Body of pancreas (tissue), 4 donors: ENCODE results near the gene CDKAL1.

ENCODE experiments used
- CTCF ChIP-seq, 7 experiments: fragments of 450-650 bp in 4 of 7; fragments of 200-600 bp in 3 of 7; sonication (generic) in 3 of 7; IDR thresholded peaks; one replicate each; pipeline ENCODE4 v1.5.1; 2016 to 2019; ENCODE audit warnings: antibody characterized with exemption in 7 of 7
- POLR2A ChIP-seq, 3 donors: fragments of 450-650 bp; IDR thresholded peaks; one replicate each; pipeline ENCODE4 v1.6.1; 2016; ENCODE audit warnings: antibody characterized with exemption in 3 of 3, mild to moderate bottlenecking in 2 of 3

- TF ChIP-seq POLR2A (IDR thresholded peaks at IDR 0.05), result no peak
- no peak for TF ChIP-seq CTCF (IDR thresholded peaks at IDR 0.05)
Measured at GRCh38 chr6:21033575-21034026, 499.3 kb downstream of the CDKAL1 start.
